C4-2B (cell line): ENCODE results near the gene AMMECR1L.

Experiments used
- CTCF ChIP-seq: fragments of 450-650 bp; conservative IDR thresholded peaks from 2 replicates; pipeline ENCODE4 v1.5.1; 2017; ENCODE audit warnings: mild to moderate bottlenecking
- ZFX ChIP-seq: fragments of 450-650 bp; IDR thresholded peaks from 2 replicates; pipeline ENCODE4 v1.6.1; 2017

- TF ChIP-seq CTCF (no peak), ZFX (no peak)
Observed at GRCh38 chr2:127893033-127893432, 7.3 kb upstream of the AMMECR1L start.
